Thoracic aorta (tissue), 2 donors: ENCODE data around the gene PLPPR1. TPM values are rescaled to one million over a fixed set of nuclear protein-coding genes. Genes with fewer than 3 reads are reported as not detected.

Experiments used
- ATAC-seq: fragments of 150-250 bp; one replicate; pipeline ENCODE4 v1.8.0; 2017; ENCODE audit warnings: low read depth; ENCODE audit not compliant: insufficient number of reproducible peaks, low FRiP score
- DNase-seq: peaks from one replicate; pipeline ENCODE4 v3.0.0-alpha.2; 2020; ENCODE audit warnings: low spot score
- H3K27ac ChIP-seq, 2 donors: fragments of 200-600 bp; sonication (generic); 1 replicate in 1 of 2; 2 replicates in 1 of 2; pipeline ENCODE4 v1.5.1; 2016; ENCODE audit warnings: mild to moderate bottlenecking in 2 of 2, moderate library complexity in 2 of 2
- H3K27me3 ChIP-seq: fragments of 200-600 bp; sonication (generic); replicated peaks from 2 replicates; pipeline ENCODE4 v1.6.0; 2016; ENCODE audit warnings: mild to moderate bottlenecking; ENCODE audit not compliant: insufficient read depth
- H3K36me3 ChIP-seq: fragments of 200-600 bp; sonication (generic); one replicate; pipeline ENCODE4 v1.5.1; 2016
- H3K4me1 ChIP-seq, 2 donors: fragments of 200-600 bp; sonication (generic); 1 replicate in 1 of 2; 2 replicates in 1 of 2; pipeline versions ENCODE4 v1.5.1 to v1.6.0; 2016; ENCODE audit warnings: low read depth in 2 of 2, mild to moderate bottlenecking in 1 of 2; ENCODE audit not compliant: control insufficient read depth in 1 of 2
- H3K4me3 ChIP-seq: fragments of 200-600 bp; sonication (generic); 2 replicates; pipeline ENCODE4 v1.5.1; 2016; ENCODE audit warnings: mild to moderate bottlenecking
- H3K9me3 ChIP-seq: fragments of 200-600 bp; sonication (generic); 2 replicates; pipeline ENCODE4 v1.5.1; 2016
- total RNA-seq, 2 donors: library from RNA; depleted of rRNA; stranded (reverse); fragments of >200 nt; gene quantifications; one replicate each; pipeline versions ENCODE4 v1.1.0 to v1.2.3, GENCODE V29; 2016
- TF ChIP-seq, protein P1 (sequence below): fragments of 200-600 bp; sonication (generic); IDR thresholded peaks from one replicate; pipeline ENCODE4 v1.5.1; 2019; ENCODE audit warnings: antibody characterized with exemption

The PLPPR1 gene
- total RNA-seq, 2 donors from 2014 or later, result not detected

DNA sequence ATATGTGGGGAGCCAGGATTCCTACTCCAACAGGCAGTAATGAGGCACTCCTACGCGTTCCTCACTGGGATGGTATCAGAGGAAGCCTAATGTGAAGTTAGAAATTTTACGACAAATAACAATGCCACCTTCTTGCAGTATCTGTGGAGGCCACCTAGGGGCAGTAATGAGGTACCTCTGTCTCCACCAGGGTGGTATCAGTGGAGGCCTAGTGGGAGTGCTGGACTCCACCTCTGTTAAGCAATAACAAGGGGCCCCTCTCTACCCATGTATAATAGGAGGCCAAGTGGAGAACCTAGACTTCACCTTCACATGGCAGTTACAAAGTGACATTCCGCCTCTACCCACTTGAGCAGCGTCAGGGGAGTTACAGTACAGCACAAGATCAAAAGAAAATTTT lies 147.9 kb downstream of the PLPPR1 start:
- TF ChIP-seq, protein P1, sequence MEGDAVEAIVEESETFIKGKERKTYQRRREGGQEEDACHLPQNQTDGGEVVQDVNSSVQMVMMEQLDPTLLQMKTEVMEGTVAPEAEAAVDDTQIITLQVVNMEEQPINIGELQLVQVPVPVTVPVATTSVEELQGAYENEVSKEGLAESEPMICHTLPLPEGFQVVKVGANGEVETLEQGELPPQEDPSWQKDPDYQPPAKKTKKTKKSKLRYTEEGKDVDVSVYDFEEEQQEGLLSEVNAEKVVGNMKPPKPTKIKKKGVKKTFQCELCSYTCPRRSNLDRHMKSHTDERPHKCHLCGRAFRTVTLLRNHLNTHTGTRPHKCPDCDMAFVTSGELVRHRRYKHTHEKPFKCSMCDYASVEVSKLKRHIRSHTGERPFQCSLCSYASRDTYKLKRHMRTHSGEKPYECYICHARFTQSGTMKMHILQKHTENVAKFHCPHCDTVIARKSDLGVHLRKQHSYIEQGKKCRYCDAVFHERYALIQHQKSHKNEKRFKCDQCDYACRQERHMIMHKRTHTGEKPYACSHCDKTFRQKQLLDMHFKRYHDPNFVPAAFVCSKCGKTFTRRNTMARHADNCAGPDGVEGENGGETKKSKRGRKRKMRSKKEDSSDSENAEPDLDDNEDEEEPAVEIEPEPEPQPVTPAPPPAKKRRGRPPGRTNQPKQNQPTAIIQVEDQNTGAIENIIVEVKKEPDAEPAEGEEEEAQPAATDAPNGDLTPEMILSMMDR, result no peak
- DNase-seq, result no peak
- ATAC-seq, result no peak

DNA sequence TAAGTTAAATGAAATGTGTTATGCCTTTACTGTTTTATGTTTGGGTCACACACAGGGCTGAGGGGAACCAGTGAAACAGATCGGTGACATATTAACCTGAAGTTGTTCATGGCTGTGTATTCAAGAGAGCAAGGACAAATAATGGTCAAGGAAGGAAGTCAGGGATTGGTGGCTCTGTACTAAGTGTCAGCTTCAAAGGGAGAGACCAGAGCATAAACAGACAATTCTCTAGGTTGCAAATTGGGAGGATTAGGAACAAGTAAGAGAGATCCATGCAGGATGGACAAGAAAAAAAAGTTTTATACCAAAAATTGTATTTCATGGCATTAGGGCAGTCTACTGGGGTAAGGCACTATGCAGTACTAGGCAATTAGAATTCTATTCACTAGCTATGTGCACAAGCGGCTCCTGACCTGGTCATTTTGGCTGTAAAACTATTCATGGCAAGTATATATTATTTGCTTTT lies 156.3 kb downstream of the PLPPR1 start:
- no peaks in the 10 kb centered on the region for H3K9me3 ChIP-seq
- DNase-seq (no peak), ATAC-seq (no peak)
- no peaks in the 10 kb centered on the region for H3K4me1 ChIP-seq
- no peak overlapping the region for H3K4me3 ChIP-seq
- H3K36me3 ChIP-seq, result no peaks in the 10 kb centered on the region
- H3K27ac ChIP-seq, result no peak overlapping the region
- no peaks in the 10 kb centered on the region for H3K27me3 ChIP-seq
- TF ChIP-seq, protein P1, result no peak

More for the DNA sequence above, 147.9 kb downstream of the PLPPR1 start:
- no peak overlapping the region for H3K27ac ChIP-seq
- no peak overlapping the region for H3K4me3 ChIP-seq
- no peaks in the 10 kb centered on the region for H3K9me3 ChIP-seq
- no peaks in the 10 kb centered on the region for H3K27me3 ChIP-seq
- no peaks in the 10 kb centered on the region for H3K36me3 ChIP-seq
- no peaks in the 10 kb centered on the region for H3K4me1 ChIP-seq

GRCh38 chr9:101191723-101192122 lies 163.2 kb downstream of the PLPPR1 start:
- no peaks in the 10 kb centered on the region for H3K36me3 ChIP-seq
- no peak overlapping the region for H3K4me3 ChIP-seq
- TF ChIP-seq, protein P1, result no peak
- no peaks in the 10 kb centered on the region for H3K9me3 ChIP-seq
- no peaks in the 10 kb centered on the region for H3K27me3 ChIP-seq
- no peak overlapping the region for H3K27ac ChIP-seq
- ATAC-seq (no peak), DNase-seq (no peak)
- H3K4me1 ChIP-seq, result no peaks in the 10 kb centered on the region

DNA sequence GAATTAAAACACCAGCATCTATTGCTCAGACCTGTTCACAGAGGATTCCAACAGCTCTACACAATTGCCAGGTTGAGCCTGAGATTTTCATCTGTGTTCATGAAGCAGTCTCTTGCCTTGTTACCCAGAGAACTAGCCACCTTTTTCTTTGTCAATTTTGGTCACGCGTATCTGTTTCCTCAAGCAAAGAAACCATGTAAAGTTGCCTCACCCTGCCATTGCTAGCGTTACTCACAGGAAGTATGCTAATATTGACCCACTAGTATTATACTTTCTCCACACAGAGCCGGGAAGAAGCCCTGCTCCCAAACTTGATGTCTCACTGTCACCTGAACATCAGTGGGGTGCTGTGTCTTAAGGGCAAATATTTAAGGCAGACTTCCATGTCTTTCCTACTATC lies 168.5 kb downstream of the PLPPR1 start:
- no peak for ATAC-seq
- no peak for DNase-seq
- TF ChIP-seq, protein P1, result no peak
- Histone ChIP-seq H3K27me3 (no peaks in the 10 kb centered on the region), H3K4me3 (no peak overlapping the region), H3K9me3 (no peaks in the 10 kb centered on the region), H3K27ac (no peak overlapping the region), H3K36me3 (no peaks in the 10 kb centered on the region), H3K4me1 (no peaks in the 10 kb centered on the region)

DNA sequence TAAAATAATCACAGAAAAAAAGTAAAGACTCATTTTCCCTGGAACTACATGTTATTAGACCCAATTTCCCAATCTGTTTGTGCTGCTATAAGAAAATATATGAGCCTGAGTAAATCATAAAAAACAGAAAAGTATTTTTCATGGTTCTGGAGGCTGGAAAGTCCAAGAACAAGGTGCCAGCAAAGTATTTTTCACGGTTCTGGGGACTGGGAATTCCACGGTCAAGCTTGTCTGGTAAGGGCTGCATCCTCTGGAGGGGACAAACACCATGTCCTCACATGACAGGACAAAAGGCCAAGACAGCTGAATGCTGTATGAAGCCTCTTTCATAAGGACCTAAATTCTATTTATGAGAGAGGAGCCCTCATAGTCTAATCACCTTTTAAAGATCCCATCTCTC lies 172.3 kb downstream of the PLPPR1 start:
- Histone ChIP-seq H3K4me3 (no peak overlapping the region), H3K27ac (no peak overlapping the region), H3K4me1 (no peaks in the 10 kb centered on the region), H3K36me3 (no peaks in the 10 kb centered on the region), H3K27me3 (no peaks in the 10 kb centered on the region), H3K9me3 (no peaks in the 10 kb centered on the region)
- DNase-seq (no peak), ATAC-seq (no peak)
- TF ChIP-seq, protein P1, result no peak
